Prostate gland (tissue), 1 donor: ENCODE data around the gene TLL1.

Source experiments
- POLR2A ChIP-seq: fragments of 450-650 bp; IDR thresholded peaks from one replicate; pipeline ENCODE4 v1.6.1; 2016; ENCODE audit warnings: antibody characterized with exemption, mild to moderate bottlenecking
- POLR2AphosphoS5 ChIP-seq: sonication (generic); formaldehyde crosslinking; IDR thresholded peaks from one replicate; pipeline ENCODE4 v1.6.1; 2017; ENCODE audit warnings: antibody characterized with exemption

GRCh38 chr4:165944900-165945299, 71.9 kb downstream of the TLL1 start:
- no peak for TF ChIP-seq POLR2A
- no peak for TF ChIP-seq POLR2AphosphoS5
